ENCODE data around the gene PRRT1. TPM values are rescaled to one million over a fixed set of nuclear protein-coding genes. Genes with fewer than 3 reads are reported as not detected.
"Not testable (repeated sequence)": the region's sequence is repeated elsewhere in the genome, so short reads cannot be mapped to it uniquely, and the experiment has no call there.

Gene PRRT1
- total and polyA plus RNA-seq, 11 donors: 0.28 to 1.1 (median 0.62) TPM

DNA sequence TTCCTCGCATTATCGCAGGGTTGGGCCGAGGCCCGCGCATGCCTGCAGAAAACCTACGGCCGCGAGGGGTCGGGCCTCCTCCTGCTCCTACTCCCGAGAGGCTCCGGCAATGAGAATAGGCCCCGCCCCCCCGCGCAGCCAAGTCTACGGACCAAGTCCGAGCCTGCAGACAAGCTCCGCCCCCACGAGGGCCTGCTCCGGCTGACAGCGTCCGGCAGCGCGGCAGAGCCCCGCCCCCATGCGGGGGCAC, 43.8 kb upstream of the PRRT1 start:
- Histone ChIP-seq H3K9me3 (no peaks in the 10 kb centered on the region), H3K36me3 (peaks cover 0 to 17% (median 0%) of the 10 kb centered on the region in 9 donors), H3K27me3 (no peaks in the 10 kb centered on the region), H3K4me1 (peaks cover 7 to 61% (median 39%) of the 10 kb centered on the region in 12 donors), H3K4me3 (peak overlapping the region in 10 of 12 donors; percentile 65 to 93 (median 76)), H3K27ac (peak overlapping the region; percentile 92 to 100 (median 100))
- TF ChIP-seq POLR2A (IDR thresholded peaks at IDR 0.05): no peak
- TF ChIP-seq, protein P1, sequence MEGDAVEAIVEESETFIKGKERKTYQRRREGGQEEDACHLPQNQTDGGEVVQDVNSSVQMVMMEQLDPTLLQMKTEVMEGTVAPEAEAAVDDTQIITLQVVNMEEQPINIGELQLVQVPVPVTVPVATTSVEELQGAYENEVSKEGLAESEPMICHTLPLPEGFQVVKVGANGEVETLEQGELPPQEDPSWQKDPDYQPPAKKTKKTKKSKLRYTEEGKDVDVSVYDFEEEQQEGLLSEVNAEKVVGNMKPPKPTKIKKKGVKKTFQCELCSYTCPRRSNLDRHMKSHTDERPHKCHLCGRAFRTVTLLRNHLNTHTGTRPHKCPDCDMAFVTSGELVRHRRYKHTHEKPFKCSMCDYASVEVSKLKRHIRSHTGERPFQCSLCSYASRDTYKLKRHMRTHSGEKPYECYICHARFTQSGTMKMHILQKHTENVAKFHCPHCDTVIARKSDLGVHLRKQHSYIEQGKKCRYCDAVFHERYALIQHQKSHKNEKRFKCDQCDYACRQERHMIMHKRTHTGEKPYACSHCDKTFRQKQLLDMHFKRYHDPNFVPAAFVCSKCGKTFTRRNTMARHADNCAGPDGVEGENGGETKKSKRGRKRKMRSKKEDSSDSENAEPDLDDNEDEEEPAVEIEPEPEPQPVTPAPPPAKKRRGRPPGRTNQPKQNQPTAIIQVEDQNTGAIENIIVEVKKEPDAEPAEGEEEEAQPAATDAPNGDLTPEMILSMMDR (IDR thresholded peaks at IDR 0.05): peak; percentile 48 to 73 (median 56)
- DNase-seq: peak; percentile 100
- intact Hi-C loops (cut with DNase I): loop anchor here in 5 of 10 donors (1.0 to 10.0 kb wide), 9 partner anchors 17 to 1009 kb away; partner anchors contain the start of genes ATF6B (in 2 of the 5), RNF5 (in 2 of the 5), FKBPL (in 1 of the 5) and HSD17B8 (in 1 of the 5)
- WGBS, 4 donors: 0 to 1% (median 0%) methylated on average over 18 to 25 of the region's 25 CpGs
- ATAC-seq: peak in 3 of 4 donors; percentile 85 to 93 (median 86)

DNA sequence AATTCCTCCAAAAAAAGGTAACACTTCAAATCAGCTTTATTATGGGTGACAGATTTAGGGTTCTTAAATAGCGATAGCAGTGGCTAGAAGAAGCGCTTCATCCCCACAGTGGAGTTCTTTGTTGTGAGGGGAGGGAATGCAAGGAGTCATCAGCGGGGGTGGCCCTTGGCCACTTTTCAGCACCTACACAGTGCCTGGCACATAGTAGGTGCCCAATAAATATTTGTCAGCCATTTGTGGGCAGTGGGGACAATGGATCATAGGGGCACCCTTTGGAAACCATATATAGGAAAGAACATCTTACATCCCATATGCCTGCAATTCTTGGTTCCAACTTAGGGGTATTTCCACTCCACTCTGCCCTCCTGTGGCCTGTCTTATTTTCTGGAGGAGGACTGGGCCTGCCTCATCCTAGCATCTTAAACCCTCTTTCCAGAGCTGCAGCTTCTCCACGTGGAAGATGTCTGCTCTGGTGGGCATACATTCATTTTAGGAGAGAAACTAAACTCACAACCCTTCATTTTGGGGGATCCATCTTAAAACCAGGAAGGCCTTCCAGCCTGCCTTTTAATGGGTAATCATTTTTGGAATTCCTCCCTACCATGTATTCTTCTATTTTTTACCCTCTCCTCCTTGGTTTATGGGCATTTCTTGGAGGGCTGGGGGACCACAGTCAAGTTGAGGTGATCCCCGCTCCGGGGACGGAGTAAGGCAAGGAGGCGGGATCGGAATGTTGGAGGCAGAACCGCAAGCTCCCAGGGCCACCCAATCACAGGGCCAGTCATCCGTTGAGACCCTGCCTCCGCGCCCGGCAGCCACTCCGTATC, 43.3 kb upstream of the PRRT1 start:
- ATAC-seq (peak in 2 of 4 donors; percentile 86), DNase-seq (peak in 2 of 5 donors; percentile 28 to 43)
- no peaks in the 10 kb centered on the region for H3K27me3 ChIP-seq
- H3K4me1 ChIP-seq: peaks cover 7 to 63% (median 41%) of the 10 kb centered on the region in 12 donors
- TF ChIP-seq, protein P1 (IDR thresholded peaks at IDR 0.05): peak in 8 of 12 donors; percentile 6 to 57 (median 36)
- peak; percentile 78 to 93 for TF ChIP-seq POLR2A (IDR thresholded peaks at IDR 0.05)
- H3K27ac ChIP-seq: peak overlapping the region; percentile 80 to 100 (median 98)
- intact Hi-C loops (cut with DNase I): loop anchor here in 6 of 10 donors (1.0 to 10.0 kb wide), 10 partner anchors 17 to 1010 kb away; partner anchors contain the start of genes ATF6B (in 3 of the 6), RNF5 (in 2 of the 6), FKBPL (in 1 of the 6) and HSD17B8 (in 1 of the 6)
- H3K36me3 ChIP-seq: peaks cover 0 to 17% (median 0%) of the 10 kb centered on the region in 9 donors
- peak overlapping the region in 11 of 12 donors; percentile 9 to 85 (median 50) for H3K4me3 ChIP-seq
- 17 to 18% (median 18%) methylated on average over 15 of the region's 15 CpGs for WGBS, 4 donors
- H3K9me3 ChIP-seq: no peaks in the 10 kb centered on the region

DNA sequence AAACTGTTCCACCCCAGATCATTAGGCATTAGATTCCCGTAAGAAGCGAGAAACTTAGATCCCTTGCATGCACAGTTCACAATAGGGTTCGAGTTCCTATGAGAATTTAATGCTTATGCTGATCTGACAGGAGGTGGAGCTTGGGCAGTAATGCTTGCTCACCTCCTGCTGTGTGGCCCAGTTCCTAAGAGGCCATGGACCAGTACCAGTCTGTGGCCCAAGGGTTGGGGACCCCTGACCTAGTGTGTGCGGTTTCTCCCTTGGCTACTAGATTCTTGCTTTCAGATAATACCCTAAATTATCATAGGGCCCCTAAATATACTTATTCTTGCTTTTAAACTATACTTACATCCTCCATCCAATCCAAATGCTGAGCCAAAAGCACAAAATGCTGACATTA, 42.6 kb upstream of the PRRT1 start:
- Histone ChIP-seq H3K27ac (peak overlapping the region; percentile 80 to 100 (median 98)), H3K4me3 (no peak overlapping the region), H3K4me1 (peaks cover 7 to 63% (median 41%) of the 10 kb centered on the region in 12 donors), H3K36me3 (peaks cover 0 to 17% (median 0%) of the 10 kb centered on the region in 9 donors), H3K27me3 (no peaks in the 10 kb centered on the region), H3K9me3 (no peaks in the 10 kb centered on the region)
- intact Hi-C loops (cut with DNase I): loop anchor here in 4 of 10 donors (2.0 to 10.0 kb wide), 4 partner anchors 66 to 1010 kb away; partner anchors contain the start of genes ATF6B (in 3 of the 4), HSD17B8 (in 1 of the 4), RING1 (in 1 of the 4) and RXRB (in 1 of the 4)
- DNase-seq (no peak), ATAC-seq (no peak)
- TF ChIP-seq, protein P1 (IDR thresholded peaks at IDR 0.05): no peak
- no peak for TF ChIP-seq POLR2A (IDR thresholded peaks at IDR 0.05)
- 89 to 96% (median 93%) methylated on average over 4 of the region's 4 CpGs for WGBS, 4 donors

DNA sequence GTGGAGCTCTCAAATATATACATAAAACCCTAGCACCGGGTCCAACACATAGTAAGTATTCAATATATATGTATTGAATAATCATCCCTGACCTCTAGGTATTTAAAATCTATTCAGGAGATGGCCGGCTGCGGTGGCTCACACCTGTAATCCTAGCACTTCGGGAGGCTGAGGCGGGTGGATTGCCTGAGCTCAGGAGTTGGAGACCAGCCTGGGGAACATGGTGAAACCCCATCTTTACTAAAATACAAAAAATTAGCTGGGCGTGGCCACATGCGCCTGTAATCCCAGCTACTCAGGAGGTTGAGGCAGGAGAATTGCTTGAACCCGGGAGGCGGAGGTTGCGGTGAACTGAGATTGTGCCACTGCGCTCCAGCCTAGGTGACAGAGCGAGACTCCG, 41.4 kb upstream of the PRRT1 start:
- peak overlapping the region in 6 of 12 donors; percentile 26 to 93 (median 56) for H3K4me3 ChIP-seq
- not testable (repeated sequence) for H3K27me3 ChIP-seq, H3K9me3 ChIP-seq, DNase-seq, ATAC-seq
- H3K36me3 ChIP-seq: peaks cover 0 to 11% (median 0%) of the 10 kb centered on the region in 9 donors
- 77 to 84% (median 81%) methylated on average over 13 of the region's 13 CpGs for WGBS, 4 donors
- peaks cover 7 to 73% (median 50%) of the 10 kb centered on the region in 12 donors for H3K4me1 ChIP-seq
- intact Hi-C loops (cut with DNase I): loop anchor here in 3 of 10 donors (5.0 to 10.0 kb wide), 3 partner anchors 66 to 1012 kb away; partner anchors contain the start of genes ATF6B (in 1 of the 3), HSD17B8 (in 1 of the 3), RING1 (in 1 of the 3) and RXRB (in 1 of the 3)
- H3K27ac ChIP-seq: peak overlapping the region; percentile 44 to 100 (median 96)
